Amygdala (tissue), 56 donors: Measurements from ENCODE around the gene CPZ.

ENCODE experiments used
- DNase-seq, 56 donors: peaks; one replicate each; lab custom pipeline; 2025; lab: John Stamatoyannopoulos, UW

CPZ gene

DNA sequence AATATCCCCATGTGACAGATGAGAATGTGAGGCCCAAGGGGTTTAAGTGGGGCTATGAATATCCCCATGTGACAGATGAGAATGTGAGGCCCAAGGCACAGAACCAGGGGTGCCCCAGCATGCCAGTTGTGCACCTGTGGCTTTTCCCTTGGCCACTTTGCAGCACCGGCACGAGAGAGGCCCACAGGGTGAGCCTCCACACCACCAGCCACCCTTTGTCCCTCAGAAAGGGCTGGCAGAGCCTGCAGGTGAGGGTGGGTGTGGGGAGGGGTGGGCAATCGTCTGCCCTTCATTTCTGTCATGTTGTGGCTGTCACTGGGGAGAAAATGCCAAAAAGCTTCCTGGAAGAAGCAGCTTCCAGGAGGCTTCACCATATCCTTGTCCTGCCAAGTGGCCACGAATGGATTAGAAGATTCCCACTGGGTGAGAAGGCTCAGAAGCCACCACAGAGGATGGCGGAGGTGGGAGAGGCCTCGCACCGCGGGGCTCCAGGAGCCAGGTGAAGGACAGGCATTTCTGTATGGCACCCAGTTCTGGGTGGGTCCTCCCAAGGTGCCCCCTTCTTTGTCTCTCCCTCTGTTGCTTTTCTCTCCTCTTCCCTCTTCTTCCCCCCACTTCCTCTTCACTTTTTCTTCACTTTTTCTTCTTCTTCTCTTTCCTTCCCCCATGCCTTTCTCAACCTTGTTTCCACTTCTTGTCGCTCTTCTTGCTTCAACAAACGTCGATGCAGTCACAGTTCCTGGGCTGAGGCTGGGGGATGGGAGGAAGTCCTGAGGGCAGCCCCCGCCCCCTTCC, 12.8 kb upstream of the CPZ start:
- DNase-seq = no peak

DNA sequence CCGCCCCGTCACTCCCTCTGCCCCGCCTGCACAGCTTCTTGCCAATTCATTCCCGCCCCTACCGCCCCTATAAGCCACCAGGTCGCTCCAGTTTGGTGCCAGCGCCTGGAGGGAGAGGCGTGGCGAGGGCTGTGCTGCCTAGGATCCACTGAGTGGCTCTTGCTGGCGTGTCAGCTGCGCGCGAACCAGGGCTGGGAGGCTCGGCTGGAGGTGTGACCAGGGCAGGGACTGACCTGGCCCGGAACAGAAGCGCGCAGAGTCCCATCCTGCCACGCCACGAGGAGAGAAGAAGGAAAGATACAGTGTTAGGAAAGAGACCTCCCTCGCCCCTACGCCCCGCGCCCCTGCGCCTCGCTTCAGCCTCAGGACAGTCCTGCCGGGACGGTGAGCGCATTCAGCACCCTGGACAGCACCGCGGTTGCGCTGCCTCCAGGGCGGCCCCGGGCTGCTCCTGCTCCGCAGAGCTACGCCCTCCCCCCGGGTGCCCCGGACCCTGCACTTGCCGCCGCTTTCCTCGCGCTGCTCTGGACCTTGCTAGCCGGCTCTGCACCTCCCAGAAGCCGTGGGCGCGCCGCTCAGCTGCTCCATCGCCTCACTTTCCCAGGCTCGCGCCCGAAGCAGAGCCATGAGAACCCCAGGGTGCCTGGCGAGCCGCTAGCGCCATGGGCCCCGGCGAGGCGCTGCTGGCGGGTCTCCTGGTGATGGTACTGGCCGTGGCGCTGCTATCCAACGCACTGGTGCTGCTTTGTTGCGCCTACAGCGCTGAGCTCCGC, 12.1 kb upstream of the CPZ start, which contains the start of gene GPR78:
GPR78 (plus strand) TSS at position 72 of the 773 bp plus-strand sequence; CDS start at position 663, 591 bp downstream.
- DNase-seq = peak in 1 of 56 donors; percentile 13

DNA sequence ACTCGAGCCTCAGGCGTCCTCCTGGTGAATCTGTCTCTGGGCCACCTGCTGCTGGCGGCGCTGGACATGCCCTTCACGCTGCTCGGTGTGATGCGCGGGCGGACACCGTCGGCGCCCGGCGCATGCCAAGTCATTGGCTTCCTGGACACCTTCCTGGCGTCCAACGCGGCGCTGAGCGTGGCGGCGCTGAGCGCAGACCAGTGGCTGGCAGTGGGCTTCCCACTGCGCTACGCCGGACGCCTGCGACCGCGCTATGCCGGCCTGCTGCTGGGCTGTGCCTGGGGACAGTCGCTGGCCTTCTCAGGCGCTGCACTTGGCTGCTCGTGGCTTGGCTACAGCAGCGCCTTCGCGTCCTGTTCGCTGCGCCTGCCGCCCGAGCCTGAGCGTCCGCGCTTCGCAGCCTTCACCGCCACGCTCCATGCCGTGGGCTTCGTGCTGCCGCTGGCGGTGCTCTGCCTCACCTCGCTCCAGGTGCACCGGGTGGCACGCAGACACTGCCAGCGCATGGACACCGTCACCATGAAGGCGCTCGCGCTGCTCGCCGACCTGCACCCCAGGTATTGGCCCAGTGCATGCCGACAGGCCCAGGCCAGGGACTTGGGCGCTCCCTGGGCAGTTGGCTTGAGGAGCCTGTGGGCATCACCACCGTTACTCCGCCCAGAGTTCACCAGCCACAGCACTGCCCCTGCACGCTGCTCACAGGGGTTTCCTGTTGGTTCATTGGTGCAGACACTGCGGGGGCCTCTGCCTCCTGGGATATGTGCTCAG, 11.3 kb upstream of the CPZ start:
- no peak for DNase-seq

DNA sequence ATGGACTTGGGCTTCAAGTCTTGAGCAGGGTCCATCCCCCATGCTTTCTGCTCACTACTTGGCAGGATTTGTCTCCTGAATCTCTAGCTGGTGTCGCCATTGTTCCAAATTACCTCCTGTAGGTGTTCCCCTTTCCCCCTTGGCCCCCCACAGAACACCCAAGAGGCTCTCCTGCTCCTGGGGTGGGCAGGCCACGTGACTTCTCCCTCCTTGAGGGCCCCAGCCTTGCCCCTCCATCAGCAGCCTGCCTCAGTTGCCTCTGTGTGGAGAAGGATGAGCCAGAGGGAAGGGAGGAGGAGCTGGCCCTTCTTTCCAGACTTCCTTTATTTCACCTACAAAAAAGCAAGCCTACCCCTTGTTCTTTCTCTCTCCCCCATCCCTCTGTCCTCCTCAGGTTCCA, 10.5 kb upstream of the CPZ start:
- no peak for DNase-seq

DNA sequence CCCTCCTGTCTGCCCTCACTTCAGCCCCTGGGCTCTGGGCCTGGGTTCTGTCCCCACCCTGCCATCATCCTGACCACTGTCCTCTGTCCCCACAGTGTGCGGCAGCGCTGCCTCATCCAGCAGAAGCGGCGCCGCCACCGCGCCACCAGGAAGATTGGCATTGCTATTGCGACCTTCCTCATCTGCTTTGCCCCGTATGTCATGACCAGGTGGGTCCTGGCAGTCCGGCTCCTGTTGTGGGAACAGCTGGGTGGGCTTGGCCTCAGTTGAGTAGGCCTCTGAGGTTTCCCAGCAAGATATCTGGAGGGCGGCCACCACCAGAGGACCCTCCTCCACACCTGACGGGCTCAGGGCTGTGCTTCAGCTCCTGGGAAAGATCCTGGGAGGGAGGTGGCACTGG, 10.1 kb upstream of the CPZ start:
- DNase-seq = no peak

DNA sequence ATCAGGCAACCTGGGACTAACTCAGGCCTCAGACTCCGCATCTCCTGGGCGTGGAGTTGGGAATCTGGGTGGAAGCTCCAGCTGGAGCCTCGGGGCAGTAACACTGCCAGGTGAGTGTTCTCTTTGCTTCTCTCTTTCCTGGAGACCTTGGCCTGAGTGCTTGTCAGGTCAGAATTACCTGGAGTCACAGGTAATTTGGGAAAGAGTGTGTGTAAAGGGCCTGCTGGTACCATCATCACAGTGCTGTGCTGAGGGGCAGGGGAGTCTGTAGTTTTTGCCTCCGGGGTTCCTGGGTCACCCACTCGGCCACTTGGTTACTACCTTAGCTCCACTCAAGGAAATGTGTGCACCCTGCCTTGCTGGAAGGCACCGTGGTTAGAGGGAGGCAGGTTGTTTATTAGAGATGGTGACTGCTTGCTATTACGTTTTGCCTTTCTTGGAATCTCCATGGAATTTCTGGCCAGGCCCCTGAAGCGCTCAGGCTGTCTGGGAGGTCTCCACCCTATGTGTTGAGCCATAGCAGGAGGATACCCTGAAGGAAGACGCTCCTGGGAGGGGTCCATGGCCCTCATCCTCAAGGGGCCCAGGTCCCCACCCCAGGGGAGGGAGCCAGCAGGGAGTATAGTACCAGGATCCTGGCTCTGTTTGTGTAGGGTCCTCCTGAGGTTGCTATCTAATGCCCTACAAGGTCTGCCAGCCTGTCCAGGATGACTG, 9.5 kb upstream of the CPZ start:
- no peak for DNase-seq

DNA sequence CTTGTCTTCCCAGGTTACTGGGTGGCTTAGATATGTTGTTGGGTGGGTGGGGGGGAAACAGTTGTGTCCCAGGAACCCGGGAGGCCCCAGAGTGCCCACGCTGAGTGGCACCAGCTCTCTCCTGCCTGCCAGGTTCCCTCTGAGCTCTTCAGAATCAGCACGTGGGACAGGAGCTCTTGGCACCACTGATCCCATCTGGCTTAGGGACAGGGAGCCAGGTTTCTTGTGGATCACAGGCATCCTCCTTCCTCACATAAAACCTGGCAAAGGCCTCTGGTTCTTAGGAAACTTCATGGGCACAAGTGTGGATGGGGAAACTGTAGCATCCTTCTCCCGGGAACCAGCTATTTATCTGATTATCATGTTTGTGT, 8.9 kb upstream of the CPZ start:
- DNase-seq = no peak

DNA sequence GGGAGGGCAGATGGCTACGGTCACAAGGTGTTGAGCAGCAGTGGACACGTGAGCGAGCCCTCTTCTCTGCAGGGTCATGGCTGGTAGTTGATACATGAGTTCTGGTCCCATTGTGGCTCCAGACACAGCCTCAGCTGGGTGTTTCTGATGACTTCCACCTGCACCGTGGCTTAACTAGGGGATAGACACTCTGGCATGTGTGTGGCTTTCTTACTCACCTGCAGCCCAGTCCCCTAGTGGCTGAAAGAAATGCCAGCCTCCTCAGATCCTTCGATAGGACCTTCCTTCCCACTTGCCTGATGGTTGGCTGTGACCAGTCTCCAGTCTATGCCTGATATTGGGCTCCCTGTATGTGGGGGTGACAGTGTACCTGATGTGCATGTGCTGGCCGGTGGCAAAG, 7.4 kb upstream of the CPZ start:
- no peak for DNase-seq

DNA sequence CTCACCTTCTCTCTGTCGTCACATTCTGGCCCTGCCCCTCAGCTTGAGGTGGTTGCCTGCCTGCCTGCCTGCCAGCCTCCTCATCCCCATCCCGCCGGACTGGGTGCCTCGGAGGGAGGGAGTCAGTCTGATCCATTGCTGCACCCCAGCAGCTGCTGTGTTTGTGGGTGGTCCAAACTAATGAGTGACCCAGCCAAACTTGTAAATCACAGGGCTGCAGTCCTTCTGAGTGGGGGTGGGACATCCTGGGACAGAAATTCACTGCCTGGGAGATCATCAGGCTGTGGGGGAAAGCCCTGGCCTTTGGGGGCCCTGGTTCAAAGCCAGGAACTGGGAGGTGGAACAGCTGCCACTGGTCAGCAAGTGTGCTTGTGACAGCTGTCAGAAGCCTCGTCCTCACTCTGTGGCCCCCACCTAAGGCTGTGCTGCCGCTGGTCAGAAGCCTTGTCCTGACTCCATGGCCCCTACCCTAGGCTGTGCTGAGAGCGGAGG, 6.8 kb upstream of the CPZ start:
- no peak for DNase-seq

DNA sequence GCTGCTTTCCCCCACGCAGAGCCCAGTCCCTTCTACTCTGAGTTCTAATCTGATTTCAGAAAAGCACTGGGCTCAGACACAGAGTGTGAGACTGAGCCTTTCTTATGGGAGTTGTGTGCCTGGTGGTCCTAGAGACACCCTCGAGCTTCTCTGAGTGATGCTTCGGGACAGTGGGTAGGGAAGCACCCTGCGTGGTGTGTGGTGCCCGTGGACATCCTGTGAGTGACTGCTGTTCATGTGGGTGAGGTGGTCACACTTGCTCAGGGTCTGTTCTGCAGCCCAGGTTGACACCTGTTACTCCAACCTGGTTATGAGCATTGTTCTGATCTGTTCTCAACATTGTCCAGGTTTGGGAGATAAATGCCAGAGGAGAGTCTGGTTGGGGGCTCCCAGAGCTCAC, 6.3 kb upstream of the CPZ start:
- no peak for DNase-seq

DNA sequence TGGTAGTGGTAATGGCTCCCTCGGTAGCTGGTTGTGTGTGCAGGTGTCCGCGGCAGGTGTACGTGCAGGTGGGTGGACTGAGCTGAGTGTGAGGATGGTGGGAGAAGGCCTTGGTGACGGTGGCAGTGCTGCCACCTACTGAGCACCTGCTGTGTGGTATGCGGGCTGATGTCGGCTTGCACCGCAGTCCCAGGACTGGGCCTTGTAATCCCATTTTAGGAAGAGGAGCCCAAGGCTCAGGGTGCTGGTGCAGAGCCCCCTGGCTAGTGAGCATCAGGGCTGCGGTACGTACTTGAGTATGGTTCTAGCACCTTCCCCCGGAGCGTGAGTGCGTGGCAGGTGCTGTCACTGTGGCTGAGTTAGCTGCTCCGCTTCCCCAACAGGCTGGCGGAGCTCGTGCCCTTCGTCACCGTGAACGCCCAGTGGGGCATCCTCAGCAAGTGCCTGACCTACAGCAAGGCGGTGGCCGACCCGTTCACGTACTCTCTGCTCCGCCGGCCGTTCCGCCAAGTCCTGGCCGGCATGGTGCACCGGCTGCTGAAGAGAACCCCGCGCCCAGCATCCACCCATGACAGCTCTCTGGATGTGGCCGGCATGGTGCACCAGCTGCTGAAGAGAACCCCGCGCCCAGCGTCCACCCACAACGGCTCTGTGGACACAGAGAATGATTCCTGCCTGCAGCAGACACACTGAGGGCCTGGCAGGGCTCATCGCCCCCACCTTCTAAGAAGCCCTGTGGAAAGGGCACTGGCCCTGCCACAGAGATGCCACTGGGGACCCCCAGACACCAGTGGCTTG, 5.7 kb upstream of the CPZ start:
- no peak for DNase-seq

DNA sequence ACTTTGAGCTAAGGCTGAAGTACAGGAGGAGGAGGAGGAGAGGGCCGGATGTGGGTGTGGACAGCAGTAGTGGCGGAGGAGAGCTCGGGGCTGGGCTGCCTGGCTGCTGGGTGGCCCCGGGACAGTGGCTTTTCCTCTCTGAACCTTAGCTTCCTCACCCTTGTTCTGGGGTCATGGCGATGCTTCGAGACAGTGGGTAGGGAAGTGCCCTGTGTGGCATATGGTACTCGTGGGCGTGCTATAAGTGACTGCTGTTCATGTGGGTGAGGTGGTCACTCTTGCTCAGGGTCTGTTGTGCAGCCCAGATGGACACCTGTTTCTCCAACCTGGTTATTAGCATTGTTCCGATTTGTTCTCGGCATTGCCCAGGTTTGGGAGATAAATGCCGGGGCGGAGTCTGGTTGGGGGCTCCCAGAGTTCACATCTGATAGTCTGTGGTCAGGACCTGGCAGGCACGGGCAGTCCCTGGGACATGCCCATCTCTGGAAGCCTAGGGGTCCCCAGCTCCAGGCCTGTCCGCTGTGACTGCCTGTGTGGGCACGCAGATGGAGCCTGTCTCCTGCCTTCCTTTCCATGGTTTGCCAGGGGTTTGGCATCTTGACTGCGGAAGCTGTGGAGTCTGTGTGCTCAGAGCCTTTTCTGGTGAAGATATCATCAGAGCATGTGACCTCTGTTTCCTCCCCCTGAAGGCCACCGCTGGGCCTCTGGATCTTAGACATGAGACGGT, 4.9 kb upstream of the CPZ start:
- no peak for DNase-seq

DNA sequence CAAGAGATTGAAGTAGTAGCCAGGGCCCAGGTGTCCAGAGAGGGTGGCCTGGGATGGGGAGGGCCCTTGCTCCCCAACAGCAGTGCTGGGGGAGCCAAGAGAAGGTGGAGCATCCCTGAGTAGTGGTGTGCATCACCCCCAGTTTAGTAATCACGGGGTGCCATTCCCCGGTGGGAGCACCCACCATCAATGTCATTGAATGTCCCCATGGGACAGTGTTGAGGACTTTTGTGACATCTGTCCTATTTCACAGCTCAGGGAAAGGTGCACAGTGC, 4.4 kb upstream of the CPZ start:
- DNase-seq = no peak

DNA sequence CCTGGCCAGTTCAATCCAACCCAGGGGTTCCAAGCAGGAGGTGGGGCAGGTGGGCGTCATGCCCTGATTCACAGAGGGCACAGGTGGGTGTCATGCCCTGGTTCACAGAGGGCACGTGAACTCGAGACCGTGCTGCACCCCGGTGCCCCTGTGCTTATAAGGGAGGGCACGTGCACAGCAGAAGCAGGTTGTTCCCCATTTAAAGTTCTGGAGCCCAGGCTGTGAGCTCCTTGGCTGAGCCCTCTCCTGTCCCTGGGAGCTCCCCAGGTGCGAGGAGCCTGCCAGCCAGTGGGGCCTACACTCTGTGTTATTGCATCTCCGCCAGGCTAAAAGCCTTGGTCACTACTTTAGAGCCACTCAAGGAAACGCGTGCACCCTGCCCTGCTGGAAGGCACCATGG, 3.2 kb upstream of the CPZ start:
- DNase-seq = no peak

DNA sequence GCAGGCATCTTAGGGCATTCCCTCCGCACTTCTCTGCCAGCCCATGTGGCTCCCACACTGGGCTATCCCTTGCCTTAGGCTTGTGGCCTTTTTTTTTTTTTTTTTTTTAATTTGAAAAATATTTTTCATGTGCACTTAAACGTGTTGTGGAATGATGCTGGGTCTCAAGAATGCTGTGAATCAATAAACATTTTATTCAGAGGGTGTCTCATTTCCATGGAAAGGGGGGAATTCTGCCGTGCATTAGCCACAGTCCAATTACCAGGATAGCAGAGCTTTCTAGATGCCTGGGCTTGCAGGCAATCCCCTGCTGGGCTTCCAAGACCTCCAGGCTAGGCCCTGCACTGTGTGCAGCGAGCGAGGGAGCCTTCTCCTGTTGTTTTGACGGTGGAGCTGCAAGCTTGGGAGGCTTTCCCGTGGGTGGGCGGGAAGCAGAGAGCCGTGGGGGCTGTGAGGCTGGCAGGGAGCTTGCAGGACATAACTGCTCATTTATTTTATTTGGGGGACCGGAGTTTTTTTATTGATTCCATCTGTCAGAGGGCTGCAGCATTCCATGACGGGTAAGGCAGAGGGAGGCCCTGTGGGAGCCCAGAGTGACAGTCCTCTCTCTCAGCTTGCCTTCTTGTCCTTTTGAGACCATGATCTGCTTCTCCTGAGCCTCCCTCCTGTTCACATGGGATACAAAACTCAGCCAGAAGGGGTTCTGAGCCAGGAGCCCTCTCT, 2.6 kb upstream of the CPZ start:
- peak in 6 of 56 donors; percentile 10 to 32 (median 23) for DNase-seq

DNA sequence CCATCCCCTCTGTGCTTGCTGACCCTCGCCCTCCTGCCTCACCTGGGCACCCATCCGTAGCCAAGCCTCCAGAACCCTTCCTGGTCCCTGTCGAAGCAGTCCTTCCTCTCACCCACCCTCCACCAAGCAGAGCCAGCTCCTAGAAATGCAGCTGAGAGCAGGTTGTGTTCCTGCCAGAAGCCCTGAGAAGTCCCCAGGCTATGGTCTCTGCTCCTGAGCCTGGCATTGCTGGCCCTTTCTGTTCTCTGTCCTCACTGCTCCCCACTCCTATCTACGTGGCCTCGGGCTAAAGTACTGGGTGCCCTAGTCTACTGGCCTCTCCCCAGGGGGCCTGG, 2.1 kb upstream of the CPZ start:
- DNase-seq = no peak

DNA sequence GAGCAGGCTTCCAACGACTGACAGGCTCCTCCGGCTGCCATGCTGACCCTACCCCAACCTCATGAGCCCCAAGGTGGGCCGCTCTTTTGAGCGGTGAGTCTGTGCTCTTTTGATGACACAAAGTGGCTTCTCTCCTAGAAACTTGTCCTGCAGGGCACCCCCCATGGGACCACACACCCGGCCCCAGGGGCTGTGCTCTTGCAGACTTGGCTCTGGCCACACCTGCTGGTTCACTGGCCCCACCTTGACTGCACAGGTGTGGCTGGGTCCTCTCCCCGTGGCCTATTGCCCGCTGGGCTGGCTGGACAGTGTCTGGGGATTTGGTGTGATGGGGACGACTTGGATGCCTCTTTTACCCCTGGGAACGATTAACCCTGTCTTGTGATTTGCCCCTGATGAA, 1.5 kb upstream of the CPZ start:
- no peak for DNase-seq

DNA sequence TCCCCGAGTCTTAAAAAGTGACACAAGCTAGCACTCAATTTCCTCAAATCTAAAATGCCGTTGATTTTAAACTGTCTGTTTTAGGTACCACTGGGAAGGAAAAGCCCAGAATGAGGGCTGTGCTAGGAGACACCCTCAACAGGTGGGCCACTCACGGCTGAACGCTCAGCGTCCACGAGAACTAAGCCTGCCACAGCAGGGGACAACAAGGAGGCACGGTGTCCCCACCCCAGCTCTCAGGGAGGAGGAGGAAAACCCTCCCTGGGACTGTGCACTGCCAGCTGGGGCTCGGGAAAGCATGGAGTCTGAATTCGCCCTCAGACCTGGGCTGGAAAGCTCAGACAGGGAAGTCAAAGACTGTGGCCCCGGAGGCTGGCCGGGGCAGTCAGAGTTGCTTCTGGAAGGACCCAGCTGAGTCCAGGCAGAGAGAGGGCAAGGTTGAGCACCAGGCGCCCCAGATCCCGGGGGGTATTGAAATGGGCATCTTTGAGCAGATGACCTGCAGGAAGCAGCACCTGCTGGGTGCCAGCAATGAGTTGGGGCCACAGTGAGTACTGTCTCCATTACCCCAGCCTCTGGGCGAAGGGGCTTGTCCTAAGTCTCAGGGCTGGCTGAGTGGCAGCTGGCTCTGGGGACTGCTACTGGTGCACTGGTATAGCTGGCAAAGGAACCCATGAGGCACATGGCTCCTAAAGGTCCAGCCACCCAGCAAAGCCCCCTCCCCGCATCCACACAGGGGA, 769 bp upstream of the CPZ start:
- no peak for DNase-seq
